GM23338 (cell line): ENCODE measurements around the gene AHSP. TPM values are rescaled to one million over a fixed set of nuclear protein-coding genes. Genes with fewer than 3 reads are reported as not detected.

Experiments
- ATAC-seq: fragments of 200-7000 bp; cut with Tn5 transposase; 3 replicates; pipeline ENCODE4 v1.9.1; 2020
- DNase-seq: peaks from one replicate; pipeline ENCODE4 v3.0.0-alpha.2; 2015; ENCODE audit warnings: low spot score
- H2AFZ ChIP-seq: fragments of 200-600 bp; sonication (generic); 2 replicates; pipeline ENCODE4 v1.8.0; 2016; ENCODE audit warnings: antibody characterized with exemption, mild to moderate bottlenecking, moderate library complexity
- H3F3A ChIP-seq: fragments of 200-600 bp; sonication (generic); replicated peaks from 2 replicates; pipeline ENCODE4 v1.8.0; 2017; ENCODE audit warnings: antibody characterized with exemption, mixed run types, low read depth
- H3K27ac ChIP-seq: fragments of 200-600 bp; sonication (generic); 2 replicates; pipeline ENCODE4 v1.6.1; 2016; ENCODE audit warnings: low read depth
- H3K27me3 ChIP-seq: fragments of 200-600 bp; sonication (generic); 2 replicates; pipeline ENCODE4 v1.8.0; 2016; ENCODE audit warnings: mild to moderate bottlenecking, mixed run types, moderate library complexity; ENCODE audit not compliant: insufficient read depth
- H3K36me3 ChIP-seq: fragments of 200-600 bp; sonication (generic); 2 replicates; pipeline ENCODE4 v1.8.0; 2016; ENCODE audit warnings: mild to moderate bottlenecking; ENCODE audit not compliant: insufficient read depth
- H3K4me1 ChIP-seq: fragments of 200-600 bp; sonication (generic); 2 replicates; pipeline ENCODE4 v1.8.0; 2016; ENCODE audit warnings: mild to moderate bottlenecking, moderate library complexity; ENCODE audit not compliant: insufficient read depth
- H3K4me2 ChIP-seq: fragments of 200-600 bp; sonication (generic); 2 replicates; pipeline ENCODE4 v1.7.1; 2017; ENCODE audit warnings: mixed run types
- H3K4me3 ChIP-seq: fragments of 200-600 bp; sonication (generic); 2 replicates; pipeline ENCODE4 v1.6.1; 2016; ENCODE audit warnings: mixed run types
- H3K79me2 ChIP-seq: fragments of 200-600 bp; sonication (generic); replicated peaks from 2 replicates; pipeline ENCODE4 v1.8.0; 2017; ENCODE audit warnings: mild to moderate bottlenecking; ENCODE audit not compliant: insufficient read depth
- H3K9me2 ChIP-seq: fragments of 200-600 bp; sonication (generic); 2 replicates; pipeline ENCODE4 v1.8.0; 2017; ENCODE audit not compliant: insufficient read depth
- H4K20me1 ChIP-seq: fragments of 200-600 bp; sonication (generic); replicated peaks from 2 replicates; pipeline ENCODE4 v1.8.0; 2017; ENCODE audit warnings: mild to moderate bottlenecking; ENCODE audit not compliant: insufficient read depth
- H3K27ac Mint-ChIP-seq: 2 replicates; pipeline ENCODE4 v1.8.0; 2020; ENCODE audit warnings: inconsistent platforms, mild to moderate bottlenecking, moderate library complexity, mixed read lengths
- H3K27me3 Mint-ChIP-seq: 3 replicates; pipeline ENCODE4 v1.8.0; 2022; ENCODE audit warnings: low read depth, mild to moderate bottlenecking, moderate library complexity, mixed read lengths, inconsistent platforms; ENCODE audit not compliant: insufficient read depth, poor library complexity
- H3K36me3 Mint-ChIP-seq: 3 replicates; pipeline ENCODE4 v1.8.0; 2021; ENCODE audit warnings: low read depth, mild to moderate bottlenecking, inconsistent platforms, moderate library complexity, mixed read lengths
- H3K4me1 Mint-ChIP-seq: 3 replicates; pipeline ENCODE4 v1.8.0; 2020; ENCODE audit warnings: mild to moderate bottlenecking, inconsistent platforms, mixed read lengths
- H3K4me3 Mint-ChIP-seq: 3 replicates; pipeline ENCODE4 v1.8.0; 2021; ENCODE audit warnings: moderate library complexity, mild to moderate bottlenecking, inconsistent platforms, mixed read lengths
- H3K9me3 Mint-ChIP-seq: 3 replicates; pipeline ENCODE4 v1.8.0; 2020; ENCODE audit warnings: moderate library complexity, mild to moderate bottlenecking, inconsistent platforms, mixed read lengths
- EZH2 ChIP-seq: fragments of 200-600 bp; sonication (generic); IDR thresholded peaks from one replicate; pipeline ENCODE4 v1.8.0; 2017; ENCODE audit warnings: antibody characterized with exemption, mild to moderate bottlenecking, low read depth; ENCODE audit not compliant: unreplicated experiment
- STAT1 ChIP-seq: IDR thresholded peaks from one replicate; pipeline ENCODE4 v1.6.1; 2016; ENCODE audit warnings: antibody characterized with exemption; ENCODE audit not compliant: unreplicated experiment
- polyA plus RNA-seq: library from polyadenylated mRNA; unstranded; fragments of >200 nt; fragmentation: Nextera tagmentation; extraction: Ambion mirVana; gene quantifications from 2 replicates; pipeline ENCODE4 v1.2.1, GENCODE V29; 2016
- total RNA-seq: library from RNA; depleted of rRNA; stranded (reverse); fragments of >200 nt; shearing (Covaris generic); gene quantifications from 2 replicates; pipeline ENCODE4 v1.2.3, GENCODE V29; 2014
- TF ChIP-seq, protein P1 (sequence below): fragments of 250-450 bp; sonication (Bioruptor Pico); IDR thresholded peaks from 2 replicates; pipeline ENCODE4 v1.5.0; 2020; ENCODE audit warnings: mild to moderate bottlenecking, moderate library complexity
- TF ChIP-seq, protein P2 (sequence below), 2 experiments: fragments of 200-600 bp in 1 of 2; sonication (generic) in 1 of 2; conservative IDR thresholded peaks; 2 replicates each; pipeline versions ENCODE4 v1.5.1 to v1.6.1; 2016 to 2017; ENCODE audit warnings: antibody characterized with exemption in 2 of 2, low read depth in 2 of 2, mild to moderate bottlenecking in 2 of 2, moderate library complexity in 1 of 2
- TF ChIP-seq, protein P3 (sequence below): IDR thresholded peaks from 2 replicates; pipeline ENCODE4 v1.6.1; 2016; ENCODE audit warnings: antibody characterized with exemption

Gene AHSP
- total and polyA plus RNA-seq, 2 experiments from 2014 or later, result 2.1 TPM; not detected in 1

DNA sequence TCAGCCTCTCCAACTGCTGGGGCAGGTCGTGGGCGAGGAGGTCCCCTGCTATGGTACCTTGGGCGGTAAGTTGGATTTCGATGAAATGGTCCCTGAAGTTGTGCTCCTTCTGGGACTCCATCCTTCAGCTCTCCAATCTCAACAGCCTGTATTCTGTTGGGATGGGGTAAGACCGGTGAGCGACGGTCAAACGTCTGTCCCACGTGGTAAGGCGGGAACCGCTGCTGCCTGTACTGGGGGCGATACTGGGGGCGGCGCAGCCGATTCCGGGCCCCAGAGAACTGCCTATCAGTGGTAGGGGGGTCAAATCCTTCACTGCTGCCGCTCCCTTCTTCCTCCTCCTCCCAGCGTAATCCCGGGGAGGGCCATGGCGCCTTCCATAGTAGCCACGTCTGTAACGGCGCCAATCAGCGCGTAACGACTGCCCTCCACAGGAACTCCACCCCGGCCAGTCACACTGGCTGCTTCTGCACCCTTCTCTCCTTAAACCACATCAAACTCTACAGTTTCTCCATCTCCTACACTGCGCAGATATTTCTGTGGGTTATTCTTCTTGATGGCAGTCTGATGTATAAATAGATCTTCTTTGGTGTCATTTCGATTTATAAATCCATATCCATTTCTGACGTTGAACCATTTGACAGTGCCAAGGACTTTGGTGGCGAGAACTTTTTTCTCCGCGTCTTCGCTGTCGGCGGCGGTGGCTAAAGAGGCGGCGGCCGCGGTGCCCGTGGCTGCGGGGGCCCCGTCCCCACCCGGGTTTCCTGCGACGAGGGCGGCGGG is 41.1 kb downstream of the AHSP start (continued):
- TF ChIP-seq, protein P1, sequence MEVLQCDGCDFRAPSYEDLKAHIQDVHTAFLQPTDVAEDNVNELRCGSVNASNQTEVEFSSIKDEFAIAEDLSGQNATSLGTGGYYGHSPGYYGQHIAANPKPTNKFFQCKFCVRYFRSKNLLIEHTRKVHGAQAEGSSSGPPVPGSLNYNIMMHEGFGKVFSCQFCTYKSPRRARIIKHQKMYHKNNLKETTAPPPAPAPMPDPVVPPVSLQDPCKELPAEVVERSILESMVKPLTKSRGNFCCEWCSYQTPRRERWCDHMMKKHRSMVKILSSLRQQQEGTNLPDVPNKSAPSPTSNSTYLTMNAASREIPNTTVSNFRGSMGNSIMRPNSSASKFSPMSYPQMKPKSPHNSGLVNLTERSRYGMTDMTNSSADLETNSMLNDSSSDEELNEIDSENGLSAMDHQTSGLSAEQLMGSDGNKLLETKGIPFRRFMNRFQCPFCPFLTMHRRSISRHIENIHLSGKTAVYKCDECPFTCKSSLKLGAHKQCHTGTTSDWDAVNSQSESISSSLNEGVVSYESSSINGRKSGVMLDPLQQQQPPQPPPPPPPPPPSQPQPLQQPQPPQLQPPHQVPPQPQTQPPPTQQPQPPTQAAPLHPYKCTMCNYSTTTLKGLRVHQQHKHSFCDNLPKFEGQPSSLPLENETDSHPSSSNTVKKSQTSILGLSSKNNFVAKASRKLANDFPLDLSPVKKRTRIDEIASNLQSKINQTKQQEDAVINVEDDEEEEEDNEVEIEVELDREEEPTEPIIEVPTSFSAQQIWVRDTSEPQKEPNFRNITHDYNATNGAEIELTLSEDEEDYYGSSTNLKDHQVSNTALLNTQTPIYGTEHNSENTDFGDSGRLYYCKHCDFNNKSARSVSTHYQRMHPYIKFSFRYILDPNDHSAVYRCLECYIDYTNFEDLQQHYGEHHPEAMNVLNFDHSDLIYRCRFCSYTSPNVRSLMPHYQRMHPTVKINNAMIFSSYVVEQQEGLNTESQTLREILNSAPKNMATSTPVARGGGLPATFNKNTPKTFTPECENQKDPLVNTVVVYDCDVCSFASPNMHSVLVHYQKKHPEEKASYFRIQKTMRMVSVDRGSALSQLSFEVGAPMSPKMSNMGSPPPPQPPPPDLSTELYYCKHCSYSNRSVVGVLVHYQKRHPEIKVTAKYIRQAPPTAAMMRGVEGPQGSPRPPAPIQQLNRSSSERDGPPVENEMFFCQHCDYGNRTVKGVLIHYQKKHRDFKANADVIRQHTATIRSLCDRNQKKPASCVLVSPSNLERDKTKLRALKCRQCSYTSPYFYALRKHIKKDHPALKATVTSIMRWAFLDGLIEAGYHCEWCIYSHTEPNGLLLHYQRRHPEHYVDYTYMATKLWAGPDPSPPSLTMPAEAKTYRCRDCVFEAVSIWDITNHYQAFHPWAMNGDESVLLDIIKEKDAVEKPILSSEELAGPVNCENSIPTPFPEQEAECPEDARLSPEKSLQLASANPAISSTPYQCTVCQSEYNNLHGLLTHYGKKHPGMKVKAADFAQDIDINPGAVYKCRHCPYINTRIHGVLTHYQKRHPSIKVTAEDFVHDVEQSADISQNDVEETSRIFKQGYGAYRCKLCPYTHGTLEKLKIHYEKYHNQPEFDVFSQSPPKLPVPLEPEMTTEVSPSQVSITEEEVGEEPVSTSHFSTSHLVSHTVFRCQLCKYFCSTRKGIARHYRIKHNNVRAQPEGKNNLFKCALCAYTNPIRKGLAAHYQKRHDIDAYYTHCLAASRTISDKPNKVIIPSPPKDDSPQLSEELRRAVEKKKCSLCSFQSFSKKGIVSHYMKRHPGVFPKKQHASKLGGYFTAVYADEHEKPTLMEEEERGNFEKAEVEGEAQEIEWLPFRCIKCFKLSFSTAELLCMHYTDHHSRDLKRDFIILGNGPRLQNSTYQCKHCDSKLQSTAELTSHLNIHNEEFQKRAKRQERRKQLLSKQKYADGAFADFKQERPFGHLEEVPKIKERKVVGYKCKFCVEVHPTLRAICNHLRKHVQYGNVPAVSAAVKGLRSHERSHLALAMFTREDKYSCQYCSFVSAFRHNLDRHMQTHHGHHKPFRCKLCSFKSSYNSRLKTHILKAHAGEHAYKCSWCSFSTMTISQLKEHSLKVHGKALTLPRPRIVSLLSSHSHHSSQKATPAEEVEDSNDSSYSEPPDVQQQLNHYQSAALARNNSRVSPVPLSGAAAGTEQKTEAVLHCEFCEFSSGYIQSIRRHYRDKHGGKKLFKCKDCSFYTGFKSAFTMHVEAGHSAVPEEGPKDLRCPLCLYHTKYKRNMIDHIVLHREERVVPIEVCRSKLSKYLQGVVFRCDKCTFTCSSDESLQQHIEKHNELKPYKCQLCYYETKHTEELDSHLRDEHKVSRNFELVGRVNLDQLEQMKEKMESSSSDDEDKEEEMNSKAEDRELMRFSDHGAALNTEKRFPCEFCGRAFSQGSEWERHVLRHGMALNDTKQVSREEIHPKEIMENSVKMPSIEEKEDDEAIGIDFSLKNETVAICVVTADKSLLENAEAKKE (CRISPR knock-in tag), result no peak

DNA sequence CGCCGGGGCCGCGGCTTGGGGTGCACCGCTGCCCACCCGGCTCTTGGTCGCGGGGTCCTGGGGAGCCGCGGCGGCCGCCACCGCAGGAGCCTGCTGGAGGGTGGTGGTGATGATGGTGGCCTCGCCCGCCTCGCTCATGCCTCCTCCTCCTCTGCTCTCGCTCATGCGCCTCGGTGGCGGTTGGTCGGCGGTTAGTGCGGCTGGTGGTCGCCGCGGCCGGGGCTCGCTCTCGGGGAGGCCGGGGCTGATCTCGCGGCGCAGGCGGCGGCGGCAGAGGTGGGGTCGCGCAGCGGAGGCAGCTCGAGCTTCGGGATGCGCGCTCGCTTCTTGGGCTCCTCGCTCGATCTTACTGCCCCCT is 41.6 kb downstream of the AHSP start:
- peak overlapping the region; percentile 72 for H3K4me3 Mint-ChIP-seq
- H4K20me1 ChIP-seq, result no peaks in the 10 kb centered on the region
- H3K4me1 Mint-ChIP-seq, result no peaks in the 10 kb centered on the region
- H3K27ac ChIP-seq, result no peak overlapping the region
- TF ChIP-seq STAT1, result no peak
- TF ChIP-seq, protein P2, sequence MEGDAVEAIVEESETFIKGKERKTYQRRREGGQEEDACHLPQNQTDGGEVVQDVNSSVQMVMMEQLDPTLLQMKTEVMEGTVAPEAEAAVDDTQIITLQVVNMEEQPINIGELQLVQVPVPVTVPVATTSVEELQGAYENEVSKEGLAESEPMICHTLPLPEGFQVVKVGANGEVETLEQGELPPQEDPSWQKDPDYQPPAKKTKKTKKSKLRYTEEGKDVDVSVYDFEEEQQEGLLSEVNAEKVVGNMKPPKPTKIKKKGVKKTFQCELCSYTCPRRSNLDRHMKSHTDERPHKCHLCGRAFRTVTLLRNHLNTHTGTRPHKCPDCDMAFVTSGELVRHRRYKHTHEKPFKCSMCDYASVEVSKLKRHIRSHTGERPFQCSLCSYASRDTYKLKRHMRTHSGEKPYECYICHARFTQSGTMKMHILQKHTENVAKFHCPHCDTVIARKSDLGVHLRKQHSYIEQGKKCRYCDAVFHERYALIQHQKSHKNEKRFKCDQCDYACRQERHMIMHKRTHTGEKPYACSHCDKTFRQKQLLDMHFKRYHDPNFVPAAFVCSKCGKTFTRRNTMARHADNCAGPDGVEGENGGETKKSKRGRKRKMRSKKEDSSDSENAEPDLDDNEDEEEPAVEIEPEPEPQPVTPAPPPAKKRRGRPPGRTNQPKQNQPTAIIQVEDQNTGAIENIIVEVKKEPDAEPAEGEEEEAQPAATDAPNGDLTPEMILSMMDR (conservative IDR thresholded peaks at IDR 0.05; ENCODE audit: low read depth in 2 of 2), result no peak
- TF ChIP-seq, protein P3, sequence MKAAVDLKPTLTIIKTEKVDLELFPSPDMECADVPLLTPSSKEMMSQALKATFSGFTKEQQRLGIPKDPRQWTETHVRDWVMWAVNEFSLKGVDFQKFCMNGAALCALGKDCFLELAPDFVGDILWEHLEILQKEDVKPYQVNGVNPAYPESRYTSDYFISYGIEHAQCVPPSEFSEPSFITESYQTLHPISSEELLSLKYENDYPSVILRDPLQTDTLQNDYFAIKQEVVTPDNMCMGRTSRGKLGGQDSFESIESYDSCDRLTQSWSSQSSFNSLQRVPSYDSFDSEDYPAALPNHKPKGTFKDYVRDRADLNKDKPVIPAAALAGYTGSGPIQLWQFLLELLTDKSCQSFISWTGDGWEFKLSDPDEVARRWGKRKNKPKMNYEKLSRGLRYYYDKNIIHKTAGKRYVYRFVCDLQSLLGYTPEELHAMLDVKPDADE, result no peak
- TF ChIP-seq, protein P1 (CRISPR knock-in tag), result no peak
- peak; percentile 28 for TF ChIP-seq EZH2
- H3K79me2 ChIP-seq, result no peaks in the 10 kb centered on the region
- no peaks in the 10 kb centered on the region for H3K36me3 ChIP-seq
- peak; percentile 77 for ATAC-seq
- H3F3A ChIP-seq, result no peaks in the 10 kb centered on the region
- H3K36me3 Mint-ChIP-seq, result no peaks in the 10 kb centered on the region
- peak overlapping the region; percentile 69 for H3K4me3 ChIP-seq
- H3K4me1 ChIP-seq, result no peaks in the 10 kb centered on the region; the same call in 1 of the 2 replicates
- H3K9me3 Mint-ChIP-seq, result peaks cover 17% of the 10 kb centered on the region
- H3K27me3 ChIP-seq, result peaks cover 82% of the 10 kb centered on the region
- H3K27ac Mint-ChIP-seq, result no peak overlapping the region
- H3K9me2 ChIP-seq, result no peaks in the 10 kb centered on the region
- peak; percentile 51 for DNase-seq
- H3K4me2 ChIP-seq, result peak overlapping the region; percentile 83
- H2AFZ ChIP-seq, result peak overlapping the region; percentile 97
- H3K27me3 Mint-ChIP-seq, result peaks cover 28% of the 10 kb centered on the region
